DOHH2 (cell line): ENCODE measurements around the gene PCDHGA4.

Source experiments
- EZH2phosphoT487 ChIP-seq: fragments of 200-600 bp; sonication (generic); IDR thresholded peaks from 2 replicates; pipeline ENCODE4 v1.6.1; 2017; ENCODE audit warnings: borderline replicate concordance, mild to moderate bottlenecking, antibody characterized with exemption, low read length, moderate library complexity, mixed read lengths
- TF ChIP-seq, protein P1 (sequence below): fragments of 200-600 bp; sonication (generic); IDR thresholded peaks from one replicate; pipeline ENCODE4 v1.5.1; 2014; ENCODE audit warnings: antibody characterized with exemption, mild to moderate bottlenecking, low read depth, low read length; ENCODE audit not compliant: poor library complexity, severe bottlenecking

GRCh38 chr5:141374627-141375026 lies 19.8 kb downstream of the PCDHGA4 start:
- TF ChIP-seq, protein P1, sequence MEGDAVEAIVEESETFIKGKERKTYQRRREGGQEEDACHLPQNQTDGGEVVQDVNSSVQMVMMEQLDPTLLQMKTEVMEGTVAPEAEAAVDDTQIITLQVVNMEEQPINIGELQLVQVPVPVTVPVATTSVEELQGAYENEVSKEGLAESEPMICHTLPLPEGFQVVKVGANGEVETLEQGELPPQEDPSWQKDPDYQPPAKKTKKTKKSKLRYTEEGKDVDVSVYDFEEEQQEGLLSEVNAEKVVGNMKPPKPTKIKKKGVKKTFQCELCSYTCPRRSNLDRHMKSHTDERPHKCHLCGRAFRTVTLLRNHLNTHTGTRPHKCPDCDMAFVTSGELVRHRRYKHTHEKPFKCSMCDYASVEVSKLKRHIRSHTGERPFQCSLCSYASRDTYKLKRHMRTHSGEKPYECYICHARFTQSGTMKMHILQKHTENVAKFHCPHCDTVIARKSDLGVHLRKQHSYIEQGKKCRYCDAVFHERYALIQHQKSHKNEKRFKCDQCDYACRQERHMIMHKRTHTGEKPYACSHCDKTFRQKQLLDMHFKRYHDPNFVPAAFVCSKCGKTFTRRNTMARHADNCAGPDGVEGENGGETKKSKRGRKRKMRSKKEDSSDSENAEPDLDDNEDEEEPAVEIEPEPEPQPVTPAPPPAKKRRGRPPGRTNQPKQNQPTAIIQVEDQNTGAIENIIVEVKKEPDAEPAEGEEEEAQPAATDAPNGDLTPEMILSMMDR: no peak
- no peak for TF ChIP-seq EZH2phosphoT487
